Left renal pelvis (tissue), 4 donors: Measurements from ENCODE around the gene PPFIA3. TPM values are rescaled to one million over a fixed set of nuclear protein-coding genes. Genes with fewer than 3 reads are reported as not detected.
"Not testable (repeated sequence)": the region's sequence is repeated elsewhere in the genome, so short reads cannot be mapped to it uniquely, and the experiment has no call there.

Experiments used
- DNase-seq, 4 donors: peaks; one replicate each; pipeline ENCODE4 v3.0.0-alpha.2; 2013; ENCODE audit warnings: low read depth in 4 of 4, low spot score in 3 of 4
- polyA plus RNA-seq, 4 donors: library from polyadenylated mRNA; unstranded; fragments of 120-200 nt; gene quantifications; one replicate each; pipeline ENCODE4 v1.2.1, GENCODE V29; 2013; ENCODE audit not compliant: insufficient read length in 4 of 4

PPFIA3 gene
- polyA plus RNA-seq, 4 donors, result 5.0 to 8.3 (median 6.7) TPM

DNA sequence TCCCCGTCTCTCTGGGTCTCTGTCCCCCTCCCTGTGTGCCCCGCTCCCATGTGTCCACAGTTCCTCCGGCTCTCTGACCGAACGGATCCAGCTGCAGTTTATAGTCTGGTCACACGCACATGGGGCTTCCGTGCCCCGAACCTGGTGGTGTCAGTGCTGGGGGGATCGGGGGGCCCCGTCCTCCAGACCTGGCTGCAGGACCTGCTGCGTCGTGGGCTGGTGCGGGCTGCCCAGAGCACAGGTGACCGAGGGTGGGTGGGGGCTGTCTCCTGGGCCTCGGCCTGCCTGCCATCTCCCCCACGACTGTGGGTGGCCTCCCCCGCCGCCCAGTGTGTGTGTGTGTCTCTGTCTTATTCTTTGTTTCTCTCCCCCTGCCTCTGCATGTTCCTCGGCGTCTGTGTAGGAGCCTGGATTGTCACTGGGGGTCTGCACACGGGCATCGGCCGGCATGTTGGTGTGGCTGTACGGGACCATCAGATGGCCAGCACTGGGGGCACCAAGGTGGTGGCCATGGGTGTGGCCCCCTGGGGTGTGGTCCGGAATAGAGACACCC lies 48.6 kb downstream of the PPFIA3 start:
- DNase-seq, result no peak

DNA sequence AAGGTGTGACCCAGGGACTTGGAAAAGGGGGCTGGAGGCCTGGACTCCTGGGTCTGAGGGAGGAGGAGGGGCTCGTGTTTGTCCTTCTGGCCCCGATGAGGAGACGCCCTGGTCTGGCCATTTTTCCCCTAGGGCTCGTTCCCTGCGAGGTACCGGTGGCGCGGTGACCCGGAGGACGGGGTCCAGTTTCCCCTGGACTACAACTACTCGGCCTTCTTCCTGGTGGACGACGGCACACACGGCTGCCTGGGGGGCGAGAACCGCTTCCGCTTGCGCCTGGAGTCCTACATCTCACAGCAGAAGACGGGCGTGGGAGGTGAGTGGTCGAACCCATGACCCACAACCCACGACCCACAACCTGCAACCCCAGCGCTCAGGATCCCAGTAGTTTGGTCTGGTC lies 49.1 kb downstream of the PPFIA3 start:
- DNase-seq, result no peak

DNA sequence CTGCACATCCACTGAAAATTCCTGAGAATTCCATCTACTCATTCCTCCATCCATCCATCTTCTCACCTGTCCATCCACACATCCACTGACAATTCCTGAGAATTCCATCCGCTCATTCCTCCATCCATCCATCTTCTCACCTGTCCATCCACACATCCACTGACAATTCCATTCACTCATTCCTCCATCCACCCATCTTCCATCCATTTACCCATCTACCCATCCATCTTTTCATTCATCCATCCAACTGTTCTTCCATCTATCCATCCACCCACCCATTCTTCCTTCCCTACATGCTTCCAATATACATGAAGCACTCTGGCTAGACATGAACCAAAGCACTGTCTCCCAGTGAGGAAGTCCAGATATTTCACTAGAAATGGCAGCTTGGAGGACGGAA lies 53.9 kb downstream of the PPFIA3 start:
- no peak for DNase-seq

DNA sequence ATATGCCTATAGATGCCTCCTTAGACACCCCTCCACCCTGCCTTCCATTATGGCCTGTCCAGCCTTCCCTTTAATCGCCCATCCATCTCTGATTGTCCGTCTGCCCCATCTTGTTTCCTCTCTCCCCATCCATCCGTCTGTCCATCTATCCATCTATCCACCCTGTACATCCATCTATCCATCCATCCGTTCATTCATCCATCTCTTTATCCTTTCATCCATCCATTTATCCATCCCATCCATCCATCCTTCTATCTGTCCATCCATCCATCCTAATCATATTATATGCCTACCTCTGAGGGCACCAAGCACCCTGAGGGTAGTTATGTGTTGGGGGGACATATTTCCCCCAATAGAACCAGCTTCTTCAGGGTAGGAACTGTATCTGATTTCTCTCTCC lies 61.3 kb downstream of the PPFIA3 start:
- no peak for DNase-seq

DNA sequence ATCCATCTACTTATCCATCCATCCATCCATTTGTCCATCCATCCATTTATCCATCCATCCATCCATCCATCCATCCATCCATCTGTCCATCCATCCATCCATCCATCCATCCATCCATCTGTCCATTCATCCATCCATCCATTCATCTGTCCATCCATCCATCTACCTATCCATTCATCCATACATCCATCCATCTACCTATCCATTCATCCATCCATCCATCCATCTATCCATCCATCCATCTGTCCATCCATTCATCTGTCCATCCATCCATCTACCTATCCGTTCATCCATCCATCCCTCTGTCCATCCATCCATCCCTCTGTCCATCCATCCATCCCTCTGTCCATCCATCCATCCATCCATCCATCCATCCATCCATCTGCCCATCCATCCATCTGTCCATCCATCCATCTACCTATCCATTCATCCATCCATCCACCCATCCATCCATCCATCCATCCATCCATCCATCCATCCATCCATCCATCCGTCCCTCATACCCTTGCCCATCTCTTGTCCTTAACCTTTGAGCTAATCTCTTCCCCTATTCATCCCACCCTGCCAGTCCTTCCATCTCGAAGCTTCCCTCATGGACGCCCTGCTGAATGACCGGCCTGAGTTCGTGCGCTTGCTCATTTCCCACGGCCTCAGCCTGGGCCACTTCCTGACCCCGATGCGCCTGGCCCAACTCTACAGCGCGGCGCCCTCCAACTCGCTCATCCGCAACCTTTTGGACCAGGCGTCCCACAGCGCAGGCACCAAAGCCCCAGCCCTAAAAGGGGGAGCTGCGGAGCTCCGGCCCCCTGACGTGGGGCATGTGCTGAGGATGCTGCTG lies 62.9 kb downstream of the PPFIA3 start:
- not testable (repeated sequence) for DNase-seq

DNA sequence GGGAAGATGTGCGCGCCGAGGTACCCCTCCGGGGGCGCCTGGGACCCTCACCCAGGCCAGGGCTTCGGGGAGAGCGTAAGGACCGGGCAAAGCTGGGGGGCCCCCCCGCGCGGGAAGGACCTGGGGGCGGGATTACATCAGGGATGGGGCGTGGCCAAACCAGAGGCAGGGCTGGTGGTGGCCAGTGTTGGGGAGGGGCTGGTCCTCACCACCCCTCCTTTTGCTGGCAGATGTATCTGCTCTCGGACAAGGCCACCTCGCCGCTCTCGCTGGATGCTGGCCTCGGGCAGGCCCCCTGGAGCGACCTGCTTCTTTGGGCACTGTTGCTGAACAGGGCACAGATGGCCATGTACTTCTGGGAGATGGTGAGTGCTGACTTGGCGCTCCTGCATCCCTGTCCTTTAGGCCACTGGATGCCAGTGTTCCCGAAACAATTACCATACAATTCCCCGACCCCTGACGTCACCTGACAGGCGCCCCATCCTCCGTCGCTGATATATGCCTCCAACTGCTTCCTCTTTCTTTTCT lies 63.6 kb downstream of the PPFIA3 start:
- no peak for DNase-seq

DNA sequence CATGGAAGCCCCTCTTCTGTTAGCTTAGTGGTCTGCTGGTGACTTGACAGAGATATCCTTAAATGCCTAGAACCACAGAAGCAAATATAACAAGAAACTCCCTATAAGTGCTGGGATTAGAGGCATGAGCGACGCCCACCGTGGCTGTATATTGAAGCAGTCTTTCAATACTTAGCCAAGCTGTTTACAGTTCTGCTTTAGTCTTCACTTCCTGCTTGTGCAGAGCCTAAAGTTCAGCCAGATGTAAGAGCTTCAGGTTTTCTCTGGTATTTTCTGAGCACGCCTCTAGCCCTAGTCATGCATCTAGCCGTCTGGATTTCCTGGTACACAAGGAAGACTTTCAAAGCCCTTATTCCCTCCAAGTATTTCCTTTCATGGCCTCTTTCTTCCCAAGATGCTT lies 66.8 kb downstream of the PPFIA3 start:
- DNase-seq, result no peak

DNA sequence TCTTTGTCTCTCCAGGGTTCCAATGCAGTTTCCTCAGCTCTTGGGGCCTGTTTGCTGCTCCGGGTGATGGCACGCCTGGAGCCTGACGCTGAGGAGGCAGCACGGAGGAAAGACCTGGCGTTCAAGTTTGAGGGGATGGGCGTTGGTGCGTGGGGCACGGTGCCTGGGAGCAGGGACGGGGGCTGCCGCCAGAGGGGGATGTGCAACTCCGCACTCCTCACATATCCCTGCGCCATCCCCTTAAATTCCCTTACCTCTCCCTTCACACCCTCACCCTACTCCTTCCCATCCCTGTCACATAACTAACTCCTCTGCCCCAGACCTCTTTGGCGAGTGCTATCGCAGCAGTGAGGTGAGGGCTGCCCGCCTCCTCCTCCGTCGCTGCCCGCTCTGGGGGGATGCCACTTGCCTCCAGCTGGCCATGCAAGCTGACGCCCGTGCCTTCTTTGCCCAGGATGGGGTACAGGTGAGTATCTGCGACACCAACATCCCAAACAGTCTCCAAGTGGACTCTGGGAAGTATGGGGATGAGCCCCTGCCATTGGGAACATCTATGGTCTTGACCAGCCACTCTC lies 69.4 kb downstream of the PPFIA3 start:
- no peak for DNase-seq

DNA sequence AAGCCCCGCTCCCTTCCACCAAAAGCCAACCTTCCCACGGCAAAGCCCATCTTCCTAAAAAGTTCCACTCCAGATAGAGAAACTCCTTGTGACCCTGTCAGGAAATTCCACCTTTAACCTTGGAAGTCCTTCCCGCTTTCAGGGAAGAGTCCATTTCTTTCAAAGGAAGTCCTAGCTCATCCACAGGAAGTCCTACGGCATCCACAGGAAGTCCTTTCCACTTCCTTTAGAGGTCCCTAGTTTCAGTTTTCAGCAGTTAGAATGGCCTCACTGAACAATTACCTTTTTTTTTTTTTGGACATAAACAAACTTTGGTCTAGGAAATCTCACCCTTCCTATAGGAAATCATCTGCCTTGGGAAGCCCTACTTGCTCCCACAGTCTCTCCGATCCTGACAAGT lies 69.9 kb downstream of the PPFIA3 start:
- DNase-seq, result no peak

DNA sequence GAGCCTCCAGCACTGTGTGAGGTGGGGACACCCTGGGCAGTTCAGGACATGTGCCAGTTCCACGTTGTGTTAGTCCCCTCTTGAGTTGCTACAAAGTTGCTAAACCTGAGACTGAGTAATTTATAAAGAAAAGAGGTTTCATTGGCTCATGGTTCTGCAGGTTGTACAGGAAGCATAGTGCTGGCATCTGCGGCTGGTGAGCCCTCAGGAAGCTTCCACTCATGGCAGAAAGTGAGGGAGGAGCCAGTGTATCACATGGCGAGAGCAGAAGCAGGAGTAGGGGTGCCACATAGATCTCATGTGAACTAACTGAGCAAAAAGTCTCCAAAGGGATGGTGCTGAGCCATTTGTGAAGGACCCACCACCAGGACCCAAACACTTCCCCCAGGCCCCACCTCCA lies 71.4 kb downstream of the PPFIA3 start:
- DNase-seq, result no peak

DNA sequence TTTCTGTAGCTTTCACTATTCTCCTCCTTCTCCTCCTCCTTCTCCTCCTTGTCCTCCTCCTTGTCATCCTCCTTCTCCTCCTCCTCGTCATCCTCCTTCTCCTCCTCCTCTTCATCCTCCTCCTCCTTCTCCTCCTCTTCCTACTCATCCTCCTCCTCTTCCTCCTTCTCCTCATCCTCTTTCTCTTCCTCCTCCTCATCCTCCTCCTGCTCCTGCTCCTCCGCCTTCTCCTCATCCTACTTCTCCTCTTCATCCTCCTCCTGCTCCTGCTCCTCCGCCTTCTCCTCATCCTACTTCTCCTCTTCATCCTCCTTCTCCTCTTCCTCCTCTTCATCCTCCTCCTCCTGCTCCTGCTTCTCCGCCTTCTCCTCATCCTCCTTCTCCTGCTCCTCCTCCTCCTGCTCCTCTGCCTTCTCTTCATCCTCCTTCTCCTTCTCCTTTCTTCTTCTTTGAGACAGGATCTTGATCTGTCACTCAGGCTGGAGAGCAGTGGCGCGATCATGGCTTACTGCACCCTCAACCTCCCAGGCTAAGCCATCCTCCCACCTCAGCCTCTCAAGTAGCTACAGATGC lies 74.6 kb downstream of the PPFIA3 start:
- DNase-seq, result no peak

DNA sequence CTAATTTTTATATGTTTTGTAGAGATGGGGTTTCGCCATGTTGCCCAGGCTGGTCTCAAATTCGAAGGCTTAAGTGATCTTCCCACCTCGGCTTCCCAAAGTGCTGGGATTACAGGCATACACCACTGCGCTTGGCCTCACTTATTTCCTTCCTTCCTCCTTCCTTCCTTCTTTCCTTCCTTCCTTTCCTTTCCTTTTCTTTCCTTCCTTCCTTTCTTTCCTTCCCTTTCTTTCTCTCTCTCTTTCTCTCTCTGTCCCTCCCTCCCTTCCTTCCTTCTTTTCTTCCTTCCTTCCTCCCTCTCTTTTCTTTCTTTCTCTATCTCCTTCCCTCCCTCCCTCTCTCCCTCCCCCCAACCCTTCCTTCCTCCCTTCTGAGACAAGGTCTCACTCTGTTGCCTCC lies 75.1 kb downstream of the PPFIA3 start:
- no peak for DNase-seq

DNA sequence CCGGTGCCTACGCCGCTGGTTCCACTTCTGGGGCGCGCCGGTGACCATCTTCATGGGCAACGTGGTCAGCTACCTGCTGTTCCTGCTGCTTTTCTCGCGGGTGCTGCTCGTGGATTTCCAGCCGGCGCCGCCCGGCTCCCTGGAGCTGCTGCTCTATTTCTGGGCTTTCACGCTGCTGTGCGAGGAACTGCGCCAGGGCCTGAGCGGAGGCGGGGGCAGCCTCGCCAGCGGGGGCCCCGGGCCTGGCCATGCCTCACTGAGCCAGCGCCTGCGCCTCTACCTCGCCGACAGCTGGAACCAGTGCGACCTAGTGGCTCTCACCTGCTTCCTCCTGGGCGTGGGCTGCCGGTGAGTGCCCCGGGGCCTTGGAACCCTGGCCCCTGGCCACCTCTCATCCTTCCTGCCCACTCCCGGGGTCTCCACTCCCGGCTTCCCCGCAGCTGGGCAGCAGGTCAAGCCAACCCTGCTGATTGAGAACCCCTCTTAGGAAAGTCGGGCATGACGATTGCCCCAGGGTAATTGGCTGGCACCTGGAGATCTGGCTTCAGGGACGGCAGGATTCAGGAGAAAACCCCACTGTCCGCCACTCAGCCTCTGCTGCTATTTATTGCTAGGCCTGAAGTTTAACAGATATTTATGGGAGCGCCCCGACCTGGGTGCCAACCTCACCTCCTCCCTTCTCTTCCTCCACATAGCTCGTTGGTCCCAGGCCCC lies 77.3 kb downstream of the PPFIA3 start:
- DNase-seq, result no peak

DNA sequence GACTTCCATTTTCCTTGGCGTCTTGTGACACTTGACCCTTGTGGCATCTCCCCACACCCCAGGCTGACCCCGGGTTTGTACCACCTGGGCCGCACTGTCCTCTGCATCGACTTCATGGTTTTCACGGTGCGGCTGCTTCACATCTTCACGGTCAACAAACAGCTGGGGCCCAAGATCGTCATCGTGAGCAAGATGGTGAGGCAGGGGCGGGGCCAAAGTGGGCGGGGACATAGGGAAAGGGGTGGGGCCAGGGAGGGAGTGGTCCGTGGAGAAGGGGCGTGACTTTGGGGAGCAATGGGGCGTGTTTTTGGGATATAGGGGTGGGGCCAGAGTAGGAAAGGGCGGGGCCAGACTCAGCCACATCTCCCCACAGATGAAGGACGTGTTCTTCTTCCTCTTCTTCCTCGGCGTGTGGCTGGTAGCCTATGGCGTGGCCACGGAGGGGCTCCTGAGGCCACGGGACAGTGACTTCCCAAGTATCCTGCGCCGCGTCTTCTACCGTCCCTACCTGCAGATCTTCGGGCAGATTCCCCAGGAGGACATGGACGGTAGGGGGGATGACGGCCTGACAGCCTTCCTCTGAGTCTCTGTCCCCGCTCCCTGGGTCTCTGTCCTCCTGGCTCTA lies 81.0 kb downstream of the PPFIA3 start:
- no peak for DNase-seq

Other genes starting within 250 kb of the PPFIA3 start
- 100 to 1,000 TPM in 1 of 4 donors, 10 to 100 TPM in 3; 30.6 to 343 (median 32.6) TPM for gene PPP1R15A, start 247.1 kb upstream of the PPFIA3 start, polyA plus RNA-seq
- 1 to 10 TPM in 3 of 4 donors, under 1 TPM in 1; 0.60 to 1.5 (median 1.3) TPM for gene TULP2, start 220.8 kb upstream of the PPFIA3 start, polyA plus RNA-seq
- 100 to 1,000 TPM; 223 to 314 (median 261) TPM for gene NUCB1, start 219.2 kb upstream of the PPFIA3 start, polyA plus RNA-seq
- 1 to 10 TPM; 1.6 to 8.0 (median 6.5) TPM for gene DHDH, start 185.8 kb upstream of the PPFIA3 start, polyA plus RNA-seq
- 10 to 100 TPM; 49.6 to 83.8 (median 71.4) TPM for gene BAX, start 164.7 kb upstream of the PPFIA3 start, polyA plus RNA-seq
- gene FTL, start 154.2 kb upstream of the PPFIA3 start, polyA plus RNA-seq, result 1,000 to 10,000 TPM; 1,558 to 2,525 (median 2,184) TPM
- 10 to 100 TPM; 24.0 to 50.7 (median 39.6) TPM for gene GYS1, start 126.2 kb upstream of the PPFIA3 start, polyA plus RNA-seq
- 10 to 100 TPM; 51.0 to 91.7 (median 79.3) TPM for gene RUVBL2, start 125.7 kb upstream of the PPFIA3 start, polyA plus RNA-seq
- gene LHB, start 102.5 kb upstream of the PPFIA3 start, polyA plus RNA-seq, result under 1 TPM in 1 of 4 donors, not detected in 3; 0.47 TPM
- gene CGB3, start 95.2 kb upstream of the PPFIA3 start, polyA plus RNA-seq, result under 1 TPM in 1 of 4 donors, not detected in 3; 0.26 TPM
- gene CGB2, start 87.7 kb upstream of the PPFIA3 start, polyA plus RNA-seq, result under 1 TPM in 1 of 4 donors, not detected in 3; 0.35 TPM
- gene CGB1, start 82.6 kb upstream of the PPFIA3 start, polyA plus RNA-seq, result not detected
- gene CGB5, start 75.7 kb upstream of the PPFIA3 start, polyA plus RNA-seq, result under 1 TPM in 1 of 4 donors, not detected in 3; 0.18 TPM
- gene CGB8, start 70.4 kb upstream of the PPFIA3 start, polyA plus RNA-seq, result under 1 TPM in 2 of 4 donors, not detected in 2; 0.18 to 0.22 TPM
- 1 to 10 TPM in 3 of 4 donors, under 1 TPM in 1; 0.69 to 1.7 (median 1.2) TPM for gene CGB7, start 61.8 kb upstream of the PPFIA3 start, polyA plus RNA-seq
- 1 to 10 TPM; 3.2 to 5.9 (median 4.7) TPM for gene NTF4, start 54.7 kb upstream of the PPFIA3 start, polyA plus RNA-seq
- under 1 TPM in 3 of 4 donors, not detected in 1; 0.04 to 0.11 (median 0.05) TPM for gene KCNA7, start 46.8 kb upstream of the PPFIA3 start, polyA plus RNA-seq
- 100 to 1,000 TPM; 254 to 427 (median 319) TPM for gene SNRNP70, start 34.1 kb upstream of the PPFIA3 start, polyA plus RNA-seq
- 10 to 100 TPM in 1 of 4 donors, 1 to 10 TPM in 3; 6.4 to 13.3 (median 6.8) TPM for gene LIN7B, start 5.2 kb upstream of the PPFIA3 start, polyA plus RNA-seq
- gene C19orf73, start 401 bp upstream of the PPFIA3 start, polyA plus RNA-seq, result 1 to 10 TPM in 2 of 4 donors, under 1 TPM in 2; 0.31 to 1.0 (median 0.70) TPM
- 10 to 100 TPM; 26.7 to 41.9 (median 30.3) TPM for gene HRC, start 35.9 kb downstream of the PPFIA3 start, polyA plus RNA-seq
- 10 to 100 TPM; 18.1 to 39.9 (median 28.0) TPM for gene TRPM4, start 38.2 kb downstream of the PPFIA3 start, polyA plus RNA-seq
- gene SLC6A16, start 205.6 kb downstream of the PPFIA3 start, polyA plus RNA-seq, result 1 to 10 TPM; 1.8 to 5.1 (median 2.6) TPM
- gene CD37, start 215.9 kb downstream of the PPFIA3 start, polyA plus RNA-seq, result 10 to 100 TPM; 30.2 to 43.6 (median 38.4) TPM
- gene TEAD2, start 242.9 kb downstream of the PPFIA3 start, polyA plus RNA-seq, result 100 to 1,000 TPM in 3 of 4 donors, 10 to 100 TPM in 1; 86.5 to 113 (median 104) TPM
- gene DKKL1, start 244.3 kb downstream of the PPFIA3 start, polyA plus RNA-seq, result 1 to 10 TPM; 4.2 to 7.0 (median 5.8) TPM